H9 (cell line): ENCODE data around the gene PARD3. TPM values are rescaled to one million over a fixed set of nuclear protein-coding genes. Genes with fewer than 3 reads are reported as not detected.

Experiments used
- DNase-seq: peaks from one replicate; pipeline ENCODE4 v3.0.0-alpha.2; 2017
- H2AFZ ChIP-seq: one replicate; pipeline ENCODE4 v1.6.1; 2013; ENCODE audit warnings: mild to moderate bottlenecking, low read length, control low read depth, moderate library complexity
- H2AK5ac ChIP-seq: 2 replicates; pipeline ENCODE4 v1.6.1; 2013; ENCODE audit warnings: low read length, control low read depth, mixed read lengths; ENCODE audit not compliant: insufficient read length
- H2BK120ac ChIP-seq: one replicate; pipeline ENCODE4 v1.6.1; 2013; ENCODE audit warnings: low read depth, mild to moderate bottlenecking, low read length, control low read depth, inconsistent platforms; ENCODE audit not compliant: poor library complexity, severe bottlenecking
- H2BK12ac ChIP-seq: 2 replicates; pipeline ENCODE4 v1.6.1; 2013; ENCODE audit warnings: low read length, control low read depth, mixed read lengths, low read depth; ENCODE audit not compliant: insufficient read length
- H2BK15ac ChIP-seq: 2 replicates; pipeline ENCODE4 v1.6.1; 2013; ENCODE audit warnings: low read depth, low read length, control low read depth
- H2BK20ac ChIP-seq: one replicate; pipeline ENCODE4 v1.6.1; 2013; ENCODE audit warnings: low read depth, mild to moderate bottlenecking, low read length, control low read depth, inconsistent platforms; ENCODE audit not compliant: poor library complexity, severe bottlenecking
- H2BK5ac ChIP-seq: 2 replicates; pipeline ENCODE4 v1.6.1; 2013; ENCODE audit warnings: low read length, control low read depth, mixed read lengths; ENCODE audit not compliant: insufficient read length
- H3K14ac ChIP-seq: 2 replicates; pipeline ENCODE4 v1.6.1; 2013; ENCODE audit warnings: low read length, control low read depth; ENCODE audit not compliant: insufficient read depth
- H3K18ac ChIP-seq: 2 replicates; pipeline ENCODE4 v1.6.1; 2013; ENCODE audit warnings: low read depth, mild to moderate bottlenecking, mixed read lengths, low read length, control low read depth; ENCODE audit not compliant: insufficient read length
- H3K23ac ChIP-seq: 2 replicates; pipeline ENCODE4 v1.6.1; 2013; ENCODE audit warnings: low read length, control low read depth, mixed read lengths, low read depth; ENCODE audit not compliant: insufficient read length
- H3K23me2 ChIP-seq: 2 replicates; pipeline ENCODE4 v1.6.1; 2013; ENCODE audit warnings: low read depth, mild to moderate bottlenecking, mixed read lengths, low read length, control low read depth; ENCODE audit not compliant: insufficient read length, poor library complexity, severe bottlenecking
- H3K27ac ChIP-seq: 2 replicates; pipeline ENCODE4 v1.5.1; 2013; ENCODE audit warnings: low read length, control low read depth, mixed read lengths, low read depth; ENCODE audit not compliant: insufficient read length
- H3K27me3 ChIP-seq: 2 replicates; pipeline ENCODE4 v1.6.1; 2013; ENCODE audit warnings: low read length, control low read depth, inconsistent platforms; ENCODE audit not compliant: insufficient read depth
- H3K4ac ChIP-seq: 2 replicates; pipeline ENCODE4 v1.6.1; 2013; ENCODE audit warnings: low read depth, mild to moderate bottlenecking, control low read depth, inconsistent platforms, low read length, moderate library complexity
- H3K4me1 ChIP-seq: 2 replicates; pipeline ENCODE4 v1.6.1; 2013; ENCODE audit warnings: low read length, control low read depth, inconsistent platforms; ENCODE audit not compliant: insufficient read depth
- H3K4me2 ChIP-seq: 2 replicates; pipeline ENCODE4 v1.6.1; 2013; ENCODE audit warnings: low read length, control low read depth, mixed read lengths; ENCODE audit not compliant: insufficient read length, insufficient read depth
- H3K56ac ChIP-seq: 2 replicates; pipeline ENCODE4 v1.6.1; 2013; ENCODE audit warnings: low read depth, mild to moderate bottlenecking, mixed read lengths, low read length, control low read depth; ENCODE audit not compliant: insufficient read length
- H3K79me1 ChIP-seq: 2 replicates; pipeline ENCODE4 v1.6.1; 2013; ENCODE audit warnings: low read depth, mild to moderate bottlenecking, moderate library complexity, low read length, control low read depth, inconsistent platforms; ENCODE audit not compliant: insufficient read depth, poor library complexity, severe bottlenecking
- H3K79me2 ChIP-seq: 2 replicates; pipeline ENCODE4 v1.6.1; 2013; ENCODE audit warnings: low read length, control low read depth, inconsistent platforms; ENCODE audit not compliant: insufficient read depth
- H3K9ac ChIP-seq: 2 replicates; pipeline ENCODE4 v1.6.1; 2013; ENCODE audit warnings: low read length, control low read depth, mixed read lengths; ENCODE audit not compliant: insufficient read length; ENCODE audit errors: extremely low read depth
- H3K9me3 ChIP-seq: one replicate; pipeline ENCODE4 v1.6.1; 2013; ENCODE audit warnings: low read depth, low read length, inconsistent platforms; ENCODE audit not compliant: control insufficient read depth
- H3T11ph ChIP-seq: one replicate; pipeline ENCODE4 v1.6.1; 2013; ENCODE audit warnings: mild to moderate bottlenecking, low read length, control low read depth, inconsistent platforms
- H4K20me1 ChIP-seq: one replicate; pipeline ENCODE4 v1.6.1; 2013; ENCODE audit not compliant: control insufficient read depth, insufficient read length, insufficient read depth
- H4K5ac ChIP-seq: 2 replicates; pipeline ENCODE4 v1.6.1; 2013; ENCODE audit warnings: low read depth, mild to moderate bottlenecking, mixed read lengths, low read length, control low read depth; ENCODE audit not compliant: insufficient read length
- H4K8ac ChIP-seq: replicated peaks from 2 replicates; pipeline ENCODE4 v1.6.1; 2013; ENCODE audit warnings: low read length, control low read depth, mixed read lengths, low read depth; ENCODE audit not compliant: insufficient read length
- H4K91ac ChIP-seq: 2 replicates; pipeline ENCODE4 v1.6.1; 2013; ENCODE audit warnings: low read depth, mild to moderate bottlenecking, moderate library complexity, mixed read lengths, low read length, control low read depth; ENCODE audit not compliant: insufficient read length
- H3K27ac Mint-ChIP-seq, 3 experiments: 2 replicates in 2 of 3; 3 replicates in 1 of 3; pipeline ENCODE4 v1.8.0; 2020 to 2021; ENCODE audit warnings: mixed read lengths in 3 of 3, mild to moderate bottlenecking in 1 of 3, moderate library complexity in 1 of 3
- H3K27me3 Mint-ChIP-seq: 2 replicates; pipeline ENCODE4 v1.8.0; 2021; ENCODE audit warnings: low read depth, mild to moderate bottlenecking, moderate library complexity, mixed read lengths
- H3K36me3 Mint-ChIP-seq, 3 experiments: 2 replicates in 2 of 3; 3 replicates in 1 of 3; pipeline ENCODE4 v1.8.0; 2020 to 2021; ENCODE audit warnings: low read depth in 3 of 3, mixed read lengths in 3 of 3; ENCODE audit not compliant: insufficient read depth in 1 of 3
- H3K4me1 Mint-ChIP-seq, 2 experiments: 2 replicates each; pipeline ENCODE4 v1.8.0; 2020; ENCODE audit warnings: mixed read lengths in 2 of 2
- H3K4me3 Mint-ChIP-seq, 2 experiments: 2 replicates in 1 of 2; 3 replicates in 1 of 2; pipeline ENCODE4 v1.8.0; 2020 to 2021; ENCODE audit warnings: mild to moderate bottlenecking in 2 of 2, mixed read lengths in 2 of 2, moderate library complexity in 1 of 2
- H3K9me3 Mint-ChIP-seq, 2 experiments: 2 replicates in 1 of 2; 3 replicates in 1 of 2; pipeline ENCODE4 v1.8.0; 2020; ENCODE audit warnings: mild to moderate bottlenecking in 2 of 2, mixed read lengths in 2 of 2, moderate library complexity in 1 of 2
- WGBS: extraction: QIAGEN DNeasy Blood & Tissue Kit; methylation state at CpG from one replicate; pipeline ENCODE4 v1.1.7; 2013; ENCODE audit warnings: missing lambda C conversion rate, low lambda C conversion rate, mixed read lengths; ENCODE audit not compliant: insufficient read length; ENCODE audit errors: extremely low coverage; 5-methylcytosine and 5-hydroxymethylcytosine counted together
- total RNA-seq: library from RNA; stranded (reverse); gene quantifications from 2 replicates; pipeline ENCODE4 v1.2.1, GENCODE V29; 2021
- TF ChIP-seq, protein P1 (sequence below): fragments of 200-600 bp; sonication (generic); conservative IDR thresholded peaks from 3 replicates; pipeline ENCODE4 v1.8.0; 2021; ENCODE audit warnings: antibody characterized with exemption, mild to moderate bottlenecking

Gene PARD3
- total RNA-seq, 1 experiment from 2014 or later: 44.7 TPM

DNA sequence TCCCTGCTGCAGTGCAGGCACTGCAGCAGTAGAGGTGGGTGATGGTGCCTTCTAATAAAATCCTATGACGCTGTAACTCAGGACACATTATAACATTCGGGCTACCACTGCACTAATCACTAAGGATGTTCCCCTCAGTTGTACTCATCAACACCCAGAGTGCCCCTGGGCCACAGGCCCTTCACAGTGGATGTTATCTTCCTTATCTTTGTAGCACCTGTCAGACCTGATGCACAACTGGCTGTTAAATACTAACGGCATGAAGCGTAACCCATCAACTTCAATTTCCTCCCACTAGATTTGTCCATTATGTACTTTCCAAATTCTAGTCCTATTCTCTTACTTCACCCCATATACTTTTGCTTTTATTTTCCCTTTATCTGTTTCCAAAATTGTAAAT is 66.3 kb downstream of the PARD3 start:
- H2BK12ac ChIP-seq: no peak overlapping the region
- no peak overlapping the region for H3K56ac ChIP-seq
- no peak overlapping the region for H2BK20ac ChIP-seq
- H4K5ac ChIP-seq: no peak overlapping the region
- TF ChIP-seq, protein P1, sequence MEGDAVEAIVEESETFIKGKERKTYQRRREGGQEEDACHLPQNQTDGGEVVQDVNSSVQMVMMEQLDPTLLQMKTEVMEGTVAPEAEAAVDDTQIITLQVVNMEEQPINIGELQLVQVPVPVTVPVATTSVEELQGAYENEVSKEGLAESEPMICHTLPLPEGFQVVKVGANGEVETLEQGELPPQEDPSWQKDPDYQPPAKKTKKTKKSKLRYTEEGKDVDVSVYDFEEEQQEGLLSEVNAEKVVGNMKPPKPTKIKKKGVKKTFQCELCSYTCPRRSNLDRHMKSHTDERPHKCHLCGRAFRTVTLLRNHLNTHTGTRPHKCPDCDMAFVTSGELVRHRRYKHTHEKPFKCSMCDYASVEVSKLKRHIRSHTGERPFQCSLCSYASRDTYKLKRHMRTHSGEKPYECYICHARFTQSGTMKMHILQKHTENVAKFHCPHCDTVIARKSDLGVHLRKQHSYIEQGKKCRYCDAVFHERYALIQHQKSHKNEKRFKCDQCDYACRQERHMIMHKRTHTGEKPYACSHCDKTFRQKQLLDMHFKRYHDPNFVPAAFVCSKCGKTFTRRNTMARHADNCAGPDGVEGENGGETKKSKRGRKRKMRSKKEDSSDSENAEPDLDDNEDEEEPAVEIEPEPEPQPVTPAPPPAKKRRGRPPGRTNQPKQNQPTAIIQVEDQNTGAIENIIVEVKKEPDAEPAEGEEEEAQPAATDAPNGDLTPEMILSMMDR: no peak
- H2AFZ ChIP-seq: no peak overlapping the region
- H3K27ac Mint-ChIP-seq: peak overlapping the region; percentile 21 to 68 (median 28); a peak in 4 of 7 replicates
- no peaks in the 10 kb centered on the region for H3K36me3 Mint-ChIP-seq
- no peaks in the 10 kb centered on the region for H3K27me3 Mint-ChIP-seq
- no CpG with 5 or more reads among the region's 4 CpGs for WGBS
- no peak overlapping the region for H3K27ac ChIP-seq
- no peaks in the 10 kb centered on the region for H3K9me3 ChIP-seq
- H3K4me1 ChIP-seq: peaks cover 5% of the 10 kb centered on the region; the same call in 1 of the 2 replicates
- no peak overlapping the region for H4K8ac ChIP-seq
- no peak overlapping the region for H2BK15ac ChIP-seq
- H2BK120ac ChIP-seq: no peak overlapping the region
- DNase-seq: no peak
- H3K23ac ChIP-seq: no peak overlapping the region
- no peak overlapping the region for H3K4me3 Mint-ChIP-seq
- peaks cover 31 to 36% of the 10 kb centered on the region in 2 experiments for H3K4me1 Mint-ChIP-seq
- H3K18ac ChIP-seq: no peak overlapping the region
- no peak overlapping the region for H3K4me2 ChIP-seq
- no peaks in the 10 kb centered on the region for H4K20me1 ChIP-seq
- H2BK5ac ChIP-seq: no peak overlapping the region
- H3K14ac ChIP-seq: no peak overlapping the region
- H3K27me3 ChIP-seq: no peaks in the 10 kb centered on the region
- H3K9me3 Mint-ChIP-seq: 0 out of 5 replicates have a peak, but pooled peaks cover 0 to 2% of the 10 kb centered on the region in 2 experiments
- peaks cover 15% of the 10 kb centered on the region; the same call in 1 of the 2 replicates for H3K79me2 ChIP-seq
- no peak overlapping the region for H2AK5ac ChIP-seq
- H3K23me2 ChIP-seq: no peaks in the 10 kb centered on the region
- peaks cover 5% of the 10 kb centered on the region for H3K79me1 ChIP-seq
- no peak overlapping the region for H3K9ac ChIP-seq
- no peak overlapping the region for H4K91ac ChIP-seq
- H3T11ph ChIP-seq: no peak overlapping the region
- no peak overlapping the region for H3K4ac ChIP-seq
